Fibroblast of skin of left biceps (primary cell): Measurements from ENCODE around the gene KLRC3.
"Not testable (repeated sequence)": the region's sequence is repeated elsewhere in the genome, so short reads cannot be mapped to it uniquely, and the experiment has no call there.

Experiments
- DNase-seq, 2 experiments: peaks; one replicate each; pipeline ENCODE4 v3.0.0-alpha.2; 2013; ENCODE audit warnings: low read depth in 2 of 2

KLRC3 gene

DNA sequence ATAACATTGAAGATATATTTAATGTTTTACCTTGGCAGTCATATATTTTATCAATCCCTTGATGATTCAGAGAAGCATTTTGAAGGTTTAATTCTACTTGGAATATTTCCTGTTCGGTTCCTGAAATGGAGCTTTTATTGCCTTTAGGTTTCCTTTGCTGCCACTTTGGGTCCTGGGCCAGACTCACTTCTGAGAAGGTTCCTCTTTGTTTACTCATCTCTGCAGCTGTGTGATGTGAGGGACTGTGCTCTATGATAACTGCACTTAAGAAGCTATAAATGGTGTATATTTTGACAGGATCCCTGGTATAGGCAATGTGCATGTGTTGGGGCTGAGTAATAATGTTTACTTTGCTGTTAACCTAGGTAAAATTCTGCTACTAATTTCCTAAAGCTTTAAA is at the start of gene KLRC3:
TSS of gene KLRC3 (minus strand) at position 262 of the 400 bp plus-strand sequence. CDS start at position 217, 45 bp downstream.
- not testable (repeated sequence) for DNase-seq

DNA sequence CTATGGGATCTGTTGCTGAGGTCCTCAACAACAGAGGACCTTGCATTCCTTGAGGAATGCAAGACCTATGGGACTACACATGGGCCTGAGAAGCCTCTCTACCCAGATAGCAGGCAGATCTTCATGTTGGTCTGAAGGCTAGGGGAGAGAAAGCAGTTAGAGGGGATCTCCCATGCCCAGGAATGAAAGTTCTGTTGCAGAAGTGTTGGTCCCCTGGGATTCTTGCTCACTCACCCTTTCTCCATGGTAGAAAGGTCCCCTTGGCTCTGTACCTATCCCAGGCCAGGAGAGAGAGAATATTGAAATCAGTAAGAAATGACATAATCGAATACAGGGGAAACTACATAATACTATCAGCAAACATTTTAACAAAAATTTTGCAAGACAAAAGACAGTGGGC is 49.3 kb upstream of the KLRC3 start:
- DNase-seq, result no peak

DNA sequence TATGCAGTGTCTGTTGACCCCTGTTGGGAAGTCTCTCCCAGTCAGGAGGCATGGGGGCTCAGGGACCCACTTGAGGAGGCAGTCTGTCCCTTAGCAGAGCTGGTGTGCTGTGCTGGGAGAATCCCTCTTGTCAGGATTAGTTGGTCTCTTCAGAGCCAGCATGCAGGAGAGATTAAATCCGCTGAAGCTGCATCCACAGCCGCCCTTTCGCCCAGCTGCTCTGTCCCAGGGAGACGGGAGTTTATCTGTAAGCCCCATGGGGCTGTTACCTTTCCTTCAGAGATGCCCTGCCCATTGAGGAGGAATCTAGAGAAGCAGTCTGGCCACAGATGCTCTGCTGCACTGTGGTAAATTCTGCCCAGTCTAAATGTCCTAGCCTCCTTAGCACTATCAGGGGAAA is 45.9 kb upstream of the KLRC3 start:
- DNase-seq, result no peak

DNA sequence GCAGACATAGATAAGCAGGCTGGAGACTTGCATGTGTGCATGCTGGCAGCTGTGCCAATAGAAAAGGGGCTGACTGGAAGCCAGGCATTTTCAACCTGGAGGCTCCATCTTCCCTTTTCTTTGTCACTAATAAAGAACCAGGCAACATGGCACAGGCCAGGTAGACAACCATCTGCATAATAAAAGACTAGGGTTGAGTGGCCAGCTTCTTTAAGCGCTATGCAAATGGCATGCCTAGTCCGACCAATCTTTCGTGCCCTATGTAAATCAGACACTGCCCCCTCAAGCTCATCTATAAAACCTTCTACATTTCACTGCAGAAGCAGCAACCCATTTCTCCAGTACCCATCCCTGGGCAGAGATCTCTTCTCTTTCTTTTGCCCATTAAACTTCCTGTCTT is 37.4 kb upstream of the KLRC3 start:
- DNase-seq, result no peak

DNA sequence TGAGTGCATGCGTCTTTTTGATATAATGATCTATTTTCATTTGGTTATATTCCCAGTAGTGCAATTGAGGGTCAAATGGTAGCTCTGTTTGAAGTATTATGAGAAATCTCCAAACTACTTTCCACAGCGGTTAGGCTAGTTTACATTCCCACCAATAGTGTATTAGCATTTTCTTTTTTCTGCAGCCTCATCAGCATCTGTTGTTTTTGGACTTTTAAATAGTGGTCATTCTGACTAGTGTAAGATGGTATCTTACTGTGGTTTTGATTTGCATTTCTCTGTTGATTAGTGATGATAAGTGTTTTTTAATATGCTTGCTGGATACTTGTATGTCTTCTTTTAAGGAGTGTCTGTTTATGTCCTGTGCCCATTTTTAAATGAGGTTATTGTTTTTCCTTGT is 36.5 kb upstream of the KLRC3 start:
- DNase-seq, result no peak

DNA sequence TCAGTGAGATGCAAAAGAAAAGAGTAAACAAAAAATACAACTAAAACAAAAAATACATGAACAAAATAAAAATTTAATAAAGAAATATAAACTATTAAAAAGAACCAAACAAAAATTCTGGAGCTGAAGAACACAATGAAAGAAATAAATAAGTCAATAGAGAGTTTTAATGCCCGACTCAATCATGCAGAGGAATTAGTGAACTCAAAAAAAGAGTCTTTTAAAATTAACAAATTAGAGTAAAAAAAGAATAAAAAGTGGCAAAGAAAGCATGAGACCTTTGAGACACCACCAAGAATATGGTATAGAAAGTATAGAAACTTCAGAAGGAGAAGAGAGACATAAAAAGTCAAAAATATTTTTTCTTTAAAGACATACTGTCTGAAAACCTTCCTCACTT is 35.4 kb upstream of the KLRC3 start:
- DNase-seq, result no peak

DNA sequence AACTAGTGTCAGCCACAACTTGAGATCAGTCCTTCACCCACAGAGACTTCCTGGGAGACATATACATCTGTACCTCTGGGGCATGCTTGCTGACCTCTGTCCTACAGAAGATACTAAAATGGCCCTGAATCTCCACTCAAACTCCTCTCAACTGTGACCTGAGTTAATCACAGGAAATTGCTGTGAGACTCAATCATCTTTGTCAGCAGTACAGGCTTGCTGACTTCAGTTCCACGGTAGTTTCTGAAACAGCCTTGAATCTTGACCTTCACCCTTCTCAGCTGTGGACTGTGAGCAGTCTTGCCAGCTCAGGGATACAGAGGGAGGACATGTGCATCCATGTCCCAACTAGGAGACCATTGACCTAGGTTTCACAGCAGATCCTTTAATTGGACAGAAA is 34.1 kb upstream of the KLRC3 start:
- no peak for DNase-seq

DNA sequence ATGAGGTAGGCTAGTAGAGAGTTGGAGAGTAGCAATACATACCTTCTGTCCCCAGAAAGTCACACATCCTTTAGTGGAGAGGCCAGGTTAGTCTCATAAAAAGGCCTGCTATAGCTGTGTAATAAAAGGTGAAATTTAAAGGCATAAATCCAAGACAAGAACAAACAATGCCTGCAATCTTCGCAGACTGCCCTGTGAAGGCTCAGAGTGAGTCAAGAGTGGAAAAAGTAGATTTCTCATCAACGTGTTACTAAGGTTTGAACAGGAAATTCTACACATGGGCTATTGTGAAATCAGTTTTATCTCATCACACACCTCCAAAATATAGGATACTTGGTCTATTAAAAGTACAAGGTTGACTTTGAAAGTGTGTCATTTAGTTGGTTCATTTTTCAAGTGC is 32.8 kb upstream of the KLRC3 start, which contains the start of gene KLRC1:
TSS of gene KLRC1 (minus strand) at position 222 of the 400 bp plus-strand sequence. CDS start 2,221 bp downstream, outside the sequence.
- no peak for DNase-seq

DNA sequence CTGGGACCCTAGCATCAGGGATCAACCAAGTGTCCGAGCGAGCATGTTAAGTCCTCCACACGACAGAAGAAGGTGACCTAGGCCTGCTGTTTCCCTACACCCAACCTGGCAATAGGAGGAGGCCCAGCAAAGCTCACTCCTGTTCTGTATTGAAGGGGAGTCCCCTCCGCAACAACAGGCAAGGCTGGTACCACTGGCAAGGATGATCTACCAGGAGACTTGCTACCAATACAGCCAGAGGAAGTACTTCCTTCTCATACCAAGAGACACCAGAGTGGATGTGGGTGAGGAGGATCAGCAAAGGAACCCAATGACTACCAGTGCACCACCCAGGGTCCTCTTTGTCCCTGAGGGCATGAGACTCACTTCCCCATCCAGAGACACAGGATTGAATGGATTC is 27.8 kb upstream of the KLRC3 start:
- no peak for DNase-seq

DNA sequence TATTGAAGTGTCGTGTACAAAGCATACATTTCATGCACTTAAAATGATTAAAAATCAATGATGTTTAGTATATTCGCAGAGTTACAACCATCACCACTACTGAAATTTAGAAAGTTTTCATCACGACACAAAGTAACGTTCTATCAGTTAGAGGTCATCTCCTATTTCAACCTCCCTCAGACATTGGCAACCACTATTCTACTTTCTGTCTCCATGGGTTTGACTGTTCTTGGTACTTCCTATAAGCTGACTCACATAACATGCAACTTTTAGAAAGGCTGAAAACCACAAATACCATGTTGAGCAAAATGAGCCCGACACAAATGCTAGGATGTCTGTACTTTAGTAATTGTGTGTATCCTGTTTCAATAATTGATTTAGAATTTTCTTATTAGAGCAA is 25.7 kb upstream of the KLRC3 start:
- DNase-seq, result not testable (repeated sequence)

DNA sequence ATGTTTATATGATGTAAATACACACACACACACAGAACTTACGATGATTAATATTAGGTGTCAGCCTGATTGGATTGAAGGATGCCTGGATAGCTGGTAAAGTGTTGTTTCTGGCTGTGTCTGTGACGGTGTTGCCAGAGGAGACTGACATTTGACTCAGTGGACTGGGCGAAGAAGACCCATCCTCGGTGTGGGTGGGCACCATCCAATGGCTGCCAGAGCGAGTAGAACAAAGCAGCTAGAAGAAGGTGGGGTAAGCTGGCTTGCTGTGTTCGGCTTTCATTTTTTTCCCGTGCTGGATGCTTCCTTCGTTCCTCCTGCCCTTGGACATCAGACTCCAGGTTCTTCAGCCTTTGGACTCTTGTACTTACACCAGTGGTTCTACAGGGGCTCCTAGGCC is 20.7 kb upstream of the KLRC3 start:
- DNase-seq, result not testable (repeated sequence)

DNA sequence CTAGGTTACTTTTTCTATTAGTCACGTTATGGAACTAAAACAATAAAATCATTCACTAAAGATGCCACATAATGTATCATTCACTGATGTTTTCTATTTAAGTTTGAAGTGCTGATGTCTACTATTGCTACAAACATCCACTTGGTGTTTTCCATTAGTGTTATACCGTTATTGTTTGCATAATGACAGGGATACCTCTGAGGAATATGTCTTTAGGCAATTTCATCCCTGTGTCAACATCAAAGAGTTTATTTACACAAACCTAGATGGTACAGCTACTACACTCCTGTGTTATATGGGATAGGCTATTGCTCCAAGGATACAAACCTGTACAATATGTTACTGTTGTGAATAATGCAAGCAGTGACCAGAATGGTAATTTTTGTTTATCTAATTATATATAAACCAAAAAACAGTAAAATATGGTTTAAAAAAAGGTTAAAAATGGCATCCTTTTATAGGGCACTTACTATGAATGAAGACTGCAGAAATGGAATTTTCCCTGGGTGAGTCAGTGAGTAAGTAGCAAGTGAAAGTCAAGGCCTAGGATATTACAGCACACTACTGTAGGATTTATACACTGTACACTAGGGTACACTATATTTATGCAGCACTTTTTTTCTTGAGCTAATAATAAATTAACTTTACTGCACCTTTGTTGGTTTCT is 19.3 kb upstream of the KLRC3 start:
- not testable (repeated sequence) for DNase-seq

DNA sequence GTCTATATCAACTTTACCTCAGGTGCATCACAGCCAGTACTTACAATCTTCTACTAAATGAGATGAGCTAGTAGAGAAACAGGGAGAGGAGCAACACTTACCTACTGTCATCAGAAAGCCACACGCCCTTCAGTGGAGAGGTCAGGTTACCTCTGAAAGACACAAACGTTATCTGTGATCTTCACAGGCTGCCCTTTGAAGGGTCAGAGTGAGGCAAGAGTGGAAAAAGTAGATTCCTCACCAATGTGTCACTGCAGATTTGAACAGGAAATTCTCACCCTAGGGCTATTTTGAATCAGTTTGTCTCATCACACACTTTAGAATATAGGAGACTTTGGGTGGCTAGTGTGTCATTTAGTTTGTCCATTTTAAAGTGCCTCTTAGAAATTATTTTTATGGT is 17.2 kb upstream of the KLRC3 start:
- DNase-seq, result not testable (repeated sequence)

DNA sequence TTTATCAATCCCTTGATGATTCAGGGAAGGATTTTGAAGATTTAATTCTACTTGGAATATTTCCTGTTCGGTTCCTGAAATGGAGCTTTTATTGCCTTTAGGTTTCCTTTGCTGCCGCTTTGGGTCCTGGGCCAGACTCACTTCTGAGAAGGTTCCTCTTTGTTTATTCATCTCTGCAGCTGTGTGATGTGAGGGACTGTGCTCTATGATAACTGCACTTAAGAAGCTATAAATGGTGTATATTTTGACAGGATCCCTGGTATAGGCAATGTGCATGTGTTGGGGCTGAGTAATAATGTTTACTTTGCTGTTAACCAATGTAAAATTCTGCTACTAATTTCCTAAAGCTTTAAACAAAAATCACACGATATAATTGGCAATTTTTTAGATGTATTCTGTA is 15.4 kb upstream of the KLRC3 start, which contains the start of gene KLRC2:
TSS of gene KLRC2 (minus strand) at position 195 of the 400 bp plus-strand sequence. CDS start at position 171, 24 bp downstream.
- DNase-seq, result not testable (repeated sequence)

DNA sequence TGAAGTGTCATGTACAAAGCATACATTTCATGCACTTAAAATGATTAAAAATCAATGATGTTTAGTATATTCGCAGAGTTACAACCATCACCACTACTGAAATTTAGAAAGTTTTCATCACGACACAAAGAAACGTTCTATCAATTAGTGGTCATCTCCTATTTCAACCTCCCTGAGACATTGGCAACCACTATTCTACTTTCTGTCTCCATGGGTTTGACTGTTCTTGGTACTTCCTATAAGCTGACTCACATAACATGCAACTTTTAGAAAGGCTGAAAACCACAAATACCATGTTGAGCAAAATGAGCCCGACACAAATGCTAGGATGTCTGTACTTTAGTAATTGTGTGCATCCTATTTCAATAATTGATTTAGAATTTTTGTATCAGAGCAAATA is 10.2 kb upstream of the KLRC3 start:
- DNase-seq, result not testable (repeated sequence)

DNA sequence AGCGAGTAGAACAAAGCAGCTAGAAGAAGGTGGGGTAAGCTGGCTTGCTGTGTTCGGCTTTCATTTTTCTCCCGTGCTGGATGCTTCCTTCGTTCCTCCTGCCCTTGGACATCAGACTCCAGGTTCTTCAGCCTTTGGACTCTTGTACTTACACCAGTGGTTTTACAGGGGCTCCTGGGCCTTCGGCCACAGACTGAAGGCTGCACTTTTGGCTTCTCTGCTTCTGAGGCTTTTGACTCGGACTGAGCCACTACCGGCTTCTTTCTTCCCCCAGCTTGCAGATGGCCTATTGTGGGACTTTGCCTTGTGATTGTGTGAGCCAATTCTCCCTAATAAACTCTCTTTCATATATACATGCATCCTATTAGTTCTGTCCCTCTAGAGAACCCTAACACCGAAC is 5.5 kb upstream of the KLRC3 start:
- DNase-seq, result not testable (repeated sequence)

DNA sequence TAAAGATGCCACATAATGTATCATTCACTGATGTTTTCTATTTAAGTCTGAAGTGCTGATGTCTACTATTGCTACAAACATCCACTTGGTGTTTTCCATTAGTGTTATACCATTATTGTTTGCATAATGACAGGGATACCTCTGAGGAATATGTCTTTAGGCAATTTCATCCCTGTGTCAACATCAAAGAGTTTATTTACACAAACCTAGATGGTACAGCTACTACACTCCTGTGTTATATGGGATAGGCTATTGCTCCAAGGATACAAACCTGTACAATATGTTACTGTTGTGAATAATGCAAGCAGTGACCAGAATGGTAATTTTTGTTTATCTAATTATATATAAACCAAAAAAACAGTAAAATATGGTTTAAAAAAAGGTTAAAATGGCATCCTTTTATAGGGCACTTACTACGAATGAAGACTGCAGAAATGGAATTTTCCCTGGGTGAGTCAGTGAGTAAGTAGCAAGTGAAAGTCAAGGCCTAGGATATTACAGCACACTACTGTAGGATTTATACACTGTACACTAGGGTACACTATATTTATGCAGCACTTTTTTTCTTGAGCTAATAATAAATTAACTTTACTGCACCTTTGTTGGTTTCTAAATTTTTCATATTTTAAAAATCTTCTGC is 4.0 kb upstream of the KLRC3 start:
- DNase-seq, result not testable (repeated sequence)

DNA sequence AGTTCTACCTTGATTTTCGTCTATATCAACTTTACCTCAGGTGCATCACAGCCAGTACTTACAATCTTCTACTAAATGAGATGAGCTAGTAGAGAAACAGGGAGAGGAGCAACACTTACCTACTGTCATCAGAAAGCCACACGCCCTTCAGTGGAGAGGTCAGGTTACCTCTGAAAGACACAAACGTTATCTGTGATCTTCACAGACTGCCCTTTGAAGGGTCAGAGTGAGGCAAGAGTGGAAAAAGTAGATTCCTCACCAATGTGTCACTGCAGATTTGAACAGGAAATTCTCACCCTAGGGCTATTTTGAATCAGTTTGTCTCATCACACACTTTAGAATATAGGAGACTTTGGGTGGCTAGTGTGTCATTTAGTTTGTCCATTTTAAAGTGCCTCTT is 1.8 kb upstream of the KLRC3 start:
- DNase-seq, result not testable (repeated sequence)

DNA sequence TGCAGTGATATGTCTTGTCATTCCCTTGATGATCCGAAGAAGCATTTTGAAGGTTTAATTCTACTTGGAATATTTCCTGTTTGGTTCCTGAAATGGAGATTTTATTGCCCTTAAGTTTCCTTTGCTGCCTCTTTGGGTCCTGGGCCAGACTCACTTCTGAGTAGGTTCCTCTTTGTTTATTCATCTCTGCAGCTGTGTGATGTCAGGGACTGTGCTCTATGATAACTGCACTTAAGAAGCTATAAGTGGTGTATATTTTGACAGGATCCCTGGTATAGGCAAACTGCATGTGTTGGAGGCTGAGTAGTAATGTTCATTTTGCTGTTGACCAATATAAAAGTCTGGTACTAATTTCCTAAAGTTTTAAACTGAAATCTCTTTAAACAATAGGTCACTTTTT is 11.0 kb downstream of the KLRC3 start, which contains the start of gene KLRC4:
TSS of gene KLRC4 (minus strand) at position 366 of the 400 bp plus-strand sequence. CDS start at position 184, 182 bp downstream.
- DNase-seq, result no peak

DNA sequence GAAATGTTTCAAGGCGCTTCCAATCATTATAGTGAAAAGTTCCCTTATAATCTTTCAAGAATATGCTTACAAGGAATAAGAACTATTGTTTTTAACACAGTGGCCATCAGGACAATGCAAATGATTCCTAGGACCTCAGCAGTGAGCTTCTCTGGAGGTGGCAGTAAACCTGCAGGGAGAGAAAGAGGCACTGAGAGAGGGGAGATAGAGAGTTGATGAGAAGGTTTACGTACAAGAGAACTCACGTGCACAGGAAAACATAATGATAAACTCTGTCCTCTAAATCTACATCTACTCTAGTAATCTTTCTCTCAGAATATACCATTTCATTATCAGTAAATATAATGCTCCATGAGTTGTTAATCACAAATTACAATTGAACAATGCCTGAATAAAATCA is 11.6 kb downstream of the KLRC3 start:
- DNase-seq, result no peak

DNA sequence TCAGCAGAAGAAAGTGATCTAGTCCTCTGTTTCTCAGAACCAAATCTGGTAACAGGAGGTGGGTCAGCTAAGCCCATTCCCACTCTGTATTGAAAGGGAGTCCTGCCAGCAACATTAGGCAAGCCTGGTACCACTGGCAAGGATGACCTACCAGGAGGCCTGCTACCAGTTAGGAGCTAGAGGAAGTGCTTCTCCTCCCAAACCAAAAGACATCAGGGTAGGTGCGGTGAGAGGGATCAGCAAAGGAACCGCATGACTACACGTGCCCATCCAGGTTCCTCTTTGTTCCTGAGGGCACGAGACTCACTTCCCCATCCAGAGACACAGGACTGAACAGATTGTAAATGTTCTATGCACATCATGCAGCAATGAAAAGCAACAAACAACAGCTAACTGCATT is 13.7 kb downstream of the KLRC3 start:
- DNase-seq, result no peak

DNA sequence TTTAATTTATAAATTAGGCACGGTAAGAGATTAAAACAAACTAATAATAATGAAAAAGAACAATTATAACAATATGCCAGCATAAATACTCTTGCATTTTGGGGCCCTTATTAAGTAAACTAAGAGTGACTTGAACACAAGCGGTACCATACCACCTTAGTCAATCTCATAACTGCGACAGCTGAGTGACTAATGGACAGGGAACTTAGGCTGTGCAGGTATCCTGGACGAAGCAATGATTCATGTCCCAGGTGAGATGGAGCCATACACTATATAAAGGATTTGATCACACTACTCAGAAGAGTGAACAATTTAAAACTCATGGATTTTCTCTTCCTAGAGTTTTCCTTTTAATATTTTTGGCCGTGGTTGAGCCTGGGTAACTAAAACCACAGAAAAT is 15.1 kb downstream of the KLRC3 start:
- no peak for DNase-seq

DNA sequence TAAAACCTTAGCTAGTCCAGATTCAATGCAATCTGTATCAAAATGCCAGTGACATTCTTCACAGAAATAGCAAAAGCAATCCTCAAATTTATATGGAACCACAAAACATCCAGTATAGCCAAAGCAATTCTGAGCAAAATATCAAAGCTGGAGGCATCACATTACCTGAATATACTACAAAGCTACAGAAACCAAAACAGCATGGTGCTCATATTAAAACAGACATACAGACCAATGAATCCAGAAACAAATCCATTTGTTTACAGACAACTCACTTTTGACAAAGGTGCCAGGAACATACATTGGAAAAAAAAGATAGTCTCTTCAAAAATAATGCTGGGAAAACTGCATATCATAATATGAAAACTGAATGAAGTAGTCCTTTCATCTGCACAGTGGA is 15.6 kb downstream of the KLRC3 start:
- no peak for DNase-seq
